Lower leg skin (tissue), 3 donors: ENCODE measurements around the gene TMEM145.

ENCODE experiments used
- CTCF ChIP-seq, 3 donors: fragments of 450-650 bp; IDR thresholded peaks; one replicate each; pipeline ENCODE4 v1.5.1; 2016; ENCODE audit warnings: antibody characterized with exemption in 3 of 3, mild to moderate bottlenecking in 3 of 3, moderate library complexity in 2 of 3
- POLR2A ChIP-seq, 2 donors: fragments of 450-650 bp; IDR thresholded peaks; one replicate each; pipeline ENCODE4 v1.6.1; 2016 to 2017; ENCODE audit warnings: antibody characterized with exemption in 2 of 2, mild to moderate bottlenecking in 1 of 2, moderate library complexity in 1 of 2

DNA sequence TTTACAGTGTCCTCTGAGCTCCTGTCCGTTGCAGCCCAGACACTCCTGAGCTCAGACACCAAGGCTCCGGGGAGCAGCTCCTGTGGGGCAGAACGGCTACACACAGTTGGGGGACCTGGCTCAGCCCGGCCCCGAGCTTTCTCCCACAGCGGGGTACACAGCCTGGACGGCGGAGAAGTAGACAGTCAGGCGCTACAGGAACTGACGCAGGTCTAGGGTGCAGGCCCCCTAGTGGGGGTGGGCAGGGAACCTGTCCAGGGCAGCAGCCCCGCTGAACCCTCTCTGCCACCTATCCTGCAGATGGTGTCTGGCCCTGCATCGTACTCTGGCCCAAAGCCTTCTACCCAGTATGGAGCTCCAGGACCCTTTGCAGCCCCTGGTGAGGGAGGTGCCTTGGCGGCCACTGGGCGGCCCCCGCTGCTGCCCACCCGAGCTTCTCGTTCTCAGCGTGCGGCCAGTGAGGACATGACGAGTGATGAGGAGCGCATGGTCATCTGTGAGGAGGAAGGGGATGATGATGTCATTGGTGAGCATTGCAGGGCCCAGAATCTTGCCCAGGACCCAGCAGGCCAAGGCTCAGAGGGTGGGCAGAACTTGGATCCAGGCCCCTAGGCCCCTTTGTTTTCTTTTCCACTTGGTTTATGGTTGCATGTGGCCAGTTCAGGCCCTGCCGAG is 24.1 kb upstream of the TMEM145 start:
- no peak for TF ChIP-seq CTCF (IDR thresholded peaks at IDR 0.05)
- TF ChIP-seq POLR2A (IDR thresholded peaks at IDR 0.05), result no peak
